Liver (tissue), 9 donors: Measurements from ENCODE around the gene FGF16. TPM values are rescaled to one million over a fixed set of nuclear protein-coding genes. Genes with fewer than 3 reads are reported as not detected.

Experiments used
- DNase-seq: peaks from one replicate; pipeline ENCODE4 v3.0.0-alpha.2; 2017; ENCODE audit warnings: low spot score
- H3K27ac ChIP-seq, 2 donors: one replicate each; pipeline ENCODE4 v1.7.0; 2013; ENCODE audit warnings: inconsistent platforms in 2 of 2, low read length in 2 of 2, control low read depth in 1 of 2, low read depth in 1 of 2, mild to moderate bottlenecking in 1 of 2
- H3K27me3 ChIP-seq, 4 donors: one replicate each; pipeline versions ENCODE4 v1.6.1 to v1.7.0; 2013; ENCODE audit warnings: low read length in 3 of 4, inconsistent platforms in 1 of 4, mild to moderate bottlenecking in 1 of 4, moderate library complexity in 1 of 4; ENCODE audit not compliant: control insufficient read depth in 4 of 4, insufficient read depth in 4 of 4
- H3K36me3 ChIP-seq, 4 donors: one replicate each; pipeline versions ENCODE4 v1.6.1 to v1.7.0; 2013; ENCODE audit warnings: low read length in 3 of 4, mild to moderate bottlenecking in 3 of 4, low read depth in 1 of 4, moderate library complexity in 1 of 4; ENCODE audit not compliant: control insufficient read depth in 4 of 4, insufficient read depth in 3 of 4
- H3K4me1 ChIP-seq, 4 donors: one replicate each; pipeline versions ENCODE4 v1.6.1 to v1.7.0; 2013; ENCODE audit warnings: low read length in 3 of 4, mild to moderate bottlenecking in 3 of 4, moderate library complexity in 1 of 4; ENCODE audit not compliant: control insufficient read depth in 4 of 4, insufficient read depth in 4 of 4
- H3K4me3 ChIP-seq, 3 donors: one replicate each; pipeline versions ENCODE4 v1.6.1 to v1.7.0; 2013; ENCODE audit warnings: low read length in 3 of 3, control low read depth in 1 of 3, low read depth in 1 of 3, mild to moderate bottlenecking in 1 of 3
- H3K9ac ChIP-seq, 2 donors: one replicate each; pipeline ENCODE4 v1.7.0; 2013; ENCODE audit warnings: low read length in 2 of 2, mild to moderate bottlenecking in 2 of 2, moderate library complexity in 2 of 2, control low read depth in 1 of 2, low read depth in 1 of 2
- H3K9me3 ChIP-seq, 4 donors: one replicate each; pipeline versions ENCODE4 v1.6.1 to v1.7.0; 2013; ENCODE audit warnings: low read length in 3 of 4; ENCODE audit not compliant: control insufficient read depth in 4 of 4
- EGR1 ChIP-seq, 2 donors: IDR thresholded peaks; 2 replicates each; pipeline ENCODE4 v1.6.1; 2016 to 2018; ENCODE audit warnings: antibody characterized with exemption in 2 of 2, low read depth in 2 of 2
- FOXA1 ChIP-seq: IDR thresholded peaks from 2 replicates; pipeline ENCODE4 v1.6.1; 2016; ENCODE audit warnings: antibody characterized with exemption
- FOXA2 ChIP-seq: IDR thresholded peaks from 2 replicates; pipeline ENCODE4 v1.6.1; 2016; ENCODE audit warnings: antibody characterized with exemption
- GABPA ChIP-seq, 2 donors: IDR thresholded peaks in 1 of 2; conservative IDR thresholded peaks in 1 of 2; 2 replicates each; pipeline ENCODE4 v1.6.1; 2016; ENCODE audit warnings: antibody characterized with exemption in 2 of 2, mild to moderate bottlenecking in 1 of 2, moderate library complexity in 1 of 2
- HNF4A ChIP-seq, 2 donors: conservative IDR thresholded peaks; 2 replicates each; pipeline ENCODE4 v1.6.1; 2016; ENCODE audit warnings: antibody characterized with exemption in 2 of 2, mild to moderate bottlenecking in 2 of 2
- HNF4G ChIP-seq: IDR thresholded peaks from 2 replicates; pipeline ENCODE4 v1.6.1; 2016; ENCODE audit warnings: antibody characterized with exemption
- JUND ChIP-seq, 2 donors: IDR thresholded peaks; 2 replicates each; pipeline ENCODE4 v1.6.1; 2016; ENCODE audit warnings: antibody characterized with exemption in 2 of 2
- NR2F2 ChIP-seq: IDR thresholded peaks from 2 replicates; pipeline ENCODE4 v1.6.1; 2016; ENCODE audit warnings: antibody characterized with exemption
- RAD21 ChIP-seq, 2 donors: IDR thresholded peaks; 2 replicates each; pipeline ENCODE4 v1.6.1; 2016; ENCODE audit warnings: antibody characterized with exemption in 2 of 2, mild to moderate bottlenecking in 2 of 2
- RXRA ChIP-seq, 2 donors: IDR thresholded peaks; 2 replicates each; pipeline ENCODE4 v1.6.1; 2017 to 2018; ENCODE audit warnings: antibody characterized with exemption in 2 of 2, mild to moderate bottlenecking in 1 of 2
- SP1 ChIP-seq: IDR thresholded peaks from 2 replicates; pipeline ENCODE4 v1.6.1; 2018; ENCODE audit warnings: antibody characterized with exemption, mild to moderate bottlenecking
- TAF1 ChIP-seq: conservative IDR thresholded peaks from 2 replicates; pipeline ENCODE4 v1.6.1; 2016; ENCODE audit warnings: antibody characterized with exemption, mild to moderate bottlenecking
- YY1 ChIP-seq: IDR thresholded peaks from 2 replicates; pipeline ENCODE4 v1.6.1; 2016; ENCODE audit warnings: antibody characterized with exemption, mild to moderate bottlenecking
- WGBS: extraction: QIAGEN DNeasy Blood & Tissue Kit; methylation state at CpG from one replicate; pipeline ENCODE4 v1.1.7; 2013; 5-methylcytosine and 5-hydroxymethylcytosine counted together
- polyA plus RNA-seq, 2 donors: library from polyadenylated mRNA; stranded (reverse) in 1 of 2; unstranded in 1 of 2; fragments of 200-250 nt in 1 of 2; fragments of >200 nt in 1 of 2; fragmentation: Nextera tagmentation in 1 of 2; extraction: Ambion mirVana in 1 of 2; gene quantifications; one replicate each; pipeline versions ENCODE4 v1.2.1 to v1.2.3, GENCODE V29; 2013 to 2015
- total RNA-seq, 2 donors: library from RNA; depleted of rRNA; stranded (reverse); fragments of >200 nt; gene quantifications; one replicate each; pipeline ENCODE4 v1.2.3, GENCODE V29; 2014
- TF ChIP-seq, protein P1 (sequence below): fragments of 150-350 bp; IDR thresholded peaks from 2 replicates; pipeline ENCODE4 v1.5.1; 2017; ENCODE audit warnings: improper control_type of control experiment, low read depth, low read length; ENCODE audit not compliant: missing input control
- TF ChIP-seq, protein P2 (sequence below): IDR thresholded peaks from 2 replicates; pipeline ENCODE4 v1.6.1; 2016; ENCODE audit warnings: antibody characterized with exemption
- TF ChIP-seq, protein P3 (sequence below): IDR thresholded peaks from 2 replicates; pipeline ENCODE4 v1.6.1; 2016; ENCODE audit warnings: antibody characterized with exemption
- TF ChIP-seq, protein P4 (sequence below): IDR thresholded peaks from 2 replicates; pipeline ENCODE4 v1.6.1; 2016; ENCODE audit warnings: antibody characterized with exemption
- TF ChIP-seq, protein P5 (sequence below): IDR thresholded peaks from 2 replicates; pipeline ENCODE4 v1.6.1; 2016; ENCODE audit warnings: antibody characterized with exemption, mild to moderate bottlenecking
- donor health status: healthy.
- donor health status: healthy.
- donor health status: healthy.
- donor health status: healthy.
- donor health status: healthy.

FGF16 gene
- total and polyA plus RNA-seq, 4 donors = not detected

DNA sequence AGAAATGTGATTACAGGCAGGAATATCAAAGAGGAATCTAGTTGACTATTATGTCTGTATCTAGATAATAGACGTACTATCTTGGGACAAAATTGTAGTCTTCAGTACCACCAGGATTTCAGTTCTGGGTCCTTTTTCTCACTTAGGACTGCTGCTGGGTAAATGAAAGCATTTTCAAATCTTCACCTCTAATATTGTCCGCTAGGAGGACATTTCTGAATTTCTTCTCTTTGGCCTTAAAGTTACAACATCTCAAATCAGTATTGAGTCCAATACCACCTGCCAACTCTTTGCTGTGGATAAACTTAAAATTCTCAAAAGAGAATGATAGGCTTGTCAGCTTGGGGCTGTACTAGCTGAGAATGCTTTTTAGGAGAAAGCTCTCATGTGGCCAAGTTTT, 6.0 kb downstream of the FGF16 start:
- Histone ChIP-seq H3K27ac (no peak overlapping the region), H3K36me3 (no peaks in the 10 kb centered on the region), H3K4me3 (no peak overlapping the region), H3K27me3 (peaks cover 0 to 3% (median 0%) of the 10 kb centered on the region in 4 donors), H3K4me1 (no peaks in the 10 kb centered on the region), H3K9ac (no peak overlapping the region), H3K9me3 (no peaks in the 10 kb centered on the region)
- TF ChIP-seq RAD21 (IDR thresholded peaks at IDR 0.05) (no peak), RXRA (IDR thresholded peaks at IDR 0.05) (no peak), GABPA (IDR thresholded peaks at IDR 0.05 in 1 of 2, conservative IDR thresholded peaks at IDR 0.05 in 1 of 2) (no peak), SP1 (no peak), YY1 (no peak), HNF4G (no peak)
- TF ChIP-seq, protein P1, sequence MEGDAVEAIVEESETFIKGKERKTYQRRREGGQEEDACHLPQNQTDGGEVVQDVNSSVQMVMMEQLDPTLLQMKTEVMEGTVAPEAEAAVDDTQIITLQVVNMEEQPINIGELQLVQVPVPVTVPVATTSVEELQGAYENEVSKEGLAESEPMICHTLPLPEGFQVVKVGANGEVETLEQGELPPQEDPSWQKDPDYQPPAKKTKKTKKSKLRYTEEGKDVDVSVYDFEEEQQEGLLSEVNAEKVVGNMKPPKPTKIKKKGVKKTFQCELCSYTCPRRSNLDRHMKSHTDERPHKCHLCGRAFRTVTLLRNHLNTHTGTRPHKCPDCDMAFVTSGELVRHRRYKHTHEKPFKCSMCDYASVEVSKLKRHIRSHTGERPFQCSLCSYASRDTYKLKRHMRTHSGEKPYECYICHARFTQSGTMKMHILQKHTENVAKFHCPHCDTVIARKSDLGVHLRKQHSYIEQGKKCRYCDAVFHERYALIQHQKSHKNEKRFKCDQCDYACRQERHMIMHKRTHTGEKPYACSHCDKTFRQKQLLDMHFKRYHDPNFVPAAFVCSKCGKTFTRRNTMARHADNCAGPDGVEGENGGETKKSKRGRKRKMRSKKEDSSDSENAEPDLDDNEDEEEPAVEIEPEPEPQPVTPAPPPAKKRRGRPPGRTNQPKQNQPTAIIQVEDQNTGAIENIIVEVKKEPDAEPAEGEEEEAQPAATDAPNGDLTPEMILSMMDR = no peak
- TF ChIP-seq, protein P2, sequence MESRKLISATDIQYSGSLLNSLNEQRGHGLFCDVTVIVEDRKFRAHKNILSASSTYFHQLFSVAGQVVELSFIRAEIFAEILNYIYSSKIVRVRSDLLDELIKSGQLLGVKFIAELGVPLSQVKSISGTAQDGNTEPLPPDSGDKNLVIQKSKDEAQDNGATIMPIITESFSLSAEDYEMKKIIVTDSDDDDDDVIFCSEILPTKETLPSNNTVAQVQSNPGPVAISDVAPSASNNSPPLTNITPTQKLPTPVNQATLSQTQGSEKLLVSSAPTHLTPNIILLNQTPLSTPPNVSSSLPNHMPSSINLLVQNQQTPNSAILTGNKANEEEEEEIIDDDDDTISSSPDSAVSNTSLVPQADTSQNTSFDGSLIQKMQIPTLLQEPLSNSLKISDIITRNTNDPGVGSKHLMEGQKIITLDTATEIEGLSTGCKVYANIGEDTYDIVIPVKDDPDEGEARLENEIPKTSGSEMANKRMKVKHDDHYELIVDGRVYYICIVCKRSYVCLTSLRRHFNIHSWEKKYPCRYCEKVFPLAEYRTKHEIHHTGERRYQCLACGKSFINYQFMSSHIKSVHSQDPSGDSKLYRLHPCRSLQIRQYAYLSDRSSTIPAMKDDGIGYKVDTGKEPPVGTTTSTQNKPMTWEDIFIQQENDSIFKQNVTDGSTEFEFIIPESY = no peak
- TF ChIP-seq, protein P3, sequence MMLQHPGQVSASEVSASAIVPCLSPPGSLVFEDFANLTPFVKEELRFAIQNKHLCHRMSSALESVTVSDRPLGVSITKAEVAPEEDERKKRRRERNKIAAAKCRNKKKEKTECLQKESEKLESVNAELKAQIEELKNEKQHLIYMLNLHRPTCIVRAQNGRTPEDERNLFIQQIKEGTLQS = no peak
- DNase-seq = no peak
- WGBS = 94% methylated on average over 2 of the region's 2 CpGs

DNA sequence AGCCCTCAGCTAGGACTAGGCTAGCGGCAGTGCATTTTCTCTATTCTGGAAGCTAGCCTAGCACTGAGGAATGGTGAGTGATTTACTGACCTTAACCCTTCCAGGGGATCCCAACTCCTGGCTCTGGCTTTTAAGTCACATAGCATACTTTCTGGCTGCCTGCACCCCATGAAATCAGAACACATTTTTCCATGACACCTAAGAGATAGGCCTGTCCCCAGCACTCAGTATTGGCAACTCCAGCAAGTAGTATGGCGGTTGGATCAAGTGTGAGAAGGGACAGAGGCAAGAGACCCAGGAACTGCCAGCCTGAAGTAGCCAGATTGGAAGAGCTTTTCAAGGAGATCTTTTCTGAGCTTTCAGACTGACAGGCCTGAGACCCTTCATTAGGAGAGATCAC, 8.2 kb downstream of the FGF16 start:
- no peak overlapping the region for H3K4me3 ChIP-seq
- H3K4me1 ChIP-seq = no peaks in the 10 kb centered on the region
- no peak overlapping the region for H3K9ac ChIP-seq
- H3K27ac ChIP-seq = no peak overlapping the region
- no peak for TF ChIP-seq NR2F2
- TF ChIP-seq TAF1 = no peak
- TF ChIP-seq, protein P4, sequence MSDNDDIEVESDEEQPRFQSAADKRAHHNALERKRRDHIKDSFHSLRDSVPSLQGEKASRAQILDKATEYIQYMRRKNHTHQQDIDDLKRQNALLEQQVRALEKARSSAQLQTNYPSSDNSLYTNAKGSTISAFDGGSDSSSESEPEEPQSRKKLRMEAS = no peak
- no peak for TF ChIP-seq FOXA2
- TF ChIP-seq HNF4A (conservative IDR thresholded peaks at IDR 0.05) = no peak
- no peak for TF ChIP-seq JUND (IDR thresholded peaks at IDR 0.05)
- TF ChIP-seq HNF4G = no peak
- TF ChIP-seq RAD21 (IDR thresholded peaks at IDR 0.05) = no peak
- TF ChIP-seq FOXA1 = no peak
- TF ChIP-seq, protein P1 = no peak
- no peak for TF ChIP-seq RXRA (IDR thresholded peaks at IDR 0.05)
- TF ChIP-seq, protein P2 = no peak
- no peak for TF ChIP-seq SP1
- TF ChIP-seq EGR1 (IDR thresholded peaks at IDR 0.05; ENCODE audit: low read depth in 2 of 2) = no peak
- no peak for TF ChIP-seq GABPA (IDR thresholded peaks at IDR 0.05 in 1 of 2, conservative IDR thresholded peaks at IDR 0.05 in 1 of 2)
- TF ChIP-seq, protein P3 = no peak
- TF ChIP-seq YY1 = no peak
- TF ChIP-seq, protein P5, sequence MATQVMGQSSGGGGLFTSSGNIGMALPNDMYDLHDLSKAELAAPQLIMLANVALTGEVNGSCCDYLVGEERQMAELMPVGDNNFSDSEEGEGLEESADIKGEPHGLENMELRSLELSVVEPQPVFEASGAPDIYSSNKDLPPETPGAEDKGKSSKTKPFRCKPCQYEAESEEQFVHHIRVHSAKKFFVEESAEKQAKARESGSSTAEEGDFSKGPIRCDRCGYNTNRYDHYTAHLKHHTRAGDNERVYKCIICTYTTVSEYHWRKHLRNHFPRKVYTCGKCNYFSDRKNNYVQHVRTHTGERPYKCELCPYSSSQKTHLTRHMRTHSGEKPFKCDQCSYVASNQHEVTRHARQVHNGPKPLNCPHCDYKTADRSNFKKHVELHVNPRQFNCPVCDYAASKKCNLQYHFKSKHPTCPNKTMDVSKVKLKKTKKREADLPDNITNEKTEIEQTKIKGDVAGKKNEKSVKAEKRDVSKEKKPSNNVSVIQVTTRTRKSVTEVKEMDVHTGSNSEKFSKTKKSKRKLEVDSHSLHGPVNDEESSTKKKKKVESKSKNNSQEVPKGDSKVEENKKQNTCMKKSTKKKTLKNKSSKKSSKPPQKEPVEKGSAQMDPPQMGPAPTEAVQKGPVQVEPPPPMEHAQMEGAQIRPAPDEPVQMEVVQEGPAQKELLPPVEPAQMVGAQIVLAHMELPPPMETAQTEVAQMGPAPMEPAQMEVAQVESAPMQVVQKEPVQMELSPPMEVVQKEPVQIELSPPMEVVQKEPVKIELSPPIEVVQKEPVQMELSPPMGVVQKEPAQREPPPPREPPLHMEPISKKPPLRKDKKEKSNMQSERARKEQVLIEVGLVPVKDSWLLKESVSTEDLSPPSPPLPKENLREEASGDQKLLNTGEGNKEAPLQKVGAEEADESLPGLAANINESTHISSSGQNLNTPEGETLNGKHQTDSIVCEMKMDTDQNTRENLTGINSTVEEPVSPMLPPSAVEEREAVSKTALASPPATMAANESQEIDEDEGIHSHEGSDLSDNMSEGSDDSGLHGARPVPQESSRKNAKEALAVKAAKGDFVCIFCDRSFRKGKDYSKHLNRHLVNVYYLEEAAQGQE = no peak
- peaks cover 0 to 3% (median 0%) of the 10 kb centered on the region in 4 donors for H3K27me3 ChIP-seq
- H3K9me3 ChIP-seq = no peaks in the 10 kb centered on the region
- H3K36me3 ChIP-seq = no peaks in the 10 kb centered on the region
- DNase-seq = no peak
- 96% methylated on average over 2 of the region's 2 CpGs for WGBS
